Measurements from ENCODE around the gene JAZF1. TPM values are rescaled to one million over a fixed set of nuclear protein-coding genes. Genes with fewer than 3 reads are reported as not detected.
"Not testable (repeated sequence)": the region's sequence is repeated elsewhere in the genome, so short reads cannot be mapped to it uniquely, and the experiment has no call there.

JAZF1 gene
- polyA plus RNA-seq, 4 donors: 0.67 to 4.6 (median 3.5) TPM

- H3K27ac ChIP-seq (ENCODE audit: low read depth in 1 of 3, low read length in 2 of 3): no peak overlapping the region
- no peaks in the 10 kb centered on the region for H3K36me3 ChIP-seq (ENCODE audit: control insufficient read depth in 3 of 3, insufficient read depth in 2 of 3, low read depth in 1 of 3, low read length in 3 of 3)
- H3K4me3 ChIP-seq (ENCODE audit: low read depth in 1 of 3, low read length in 3 of 3): no peak overlapping the region
- H3K27me3 ChIP-seq (ENCODE audit: control insufficient read depth in 3 of 3, insufficient read depth in 3 of 3, low read length in 3 of 3): no peaks in the 10 kb centered on the region
- H3K4me1 ChIP-seq (ENCODE audit: control insufficient read depth in 3 of 3, insufficient read depth in 2 of 3, low read depth in 1 of 3, low read length in 2 of 3): no peaks in the 10 kb centered on the region
- WGBS, 3 donors: 19 to 44% (median 29%) methylated on average over 1 of the region's 1 CpG
- H3K9me3 ChIP-seq (ENCODE audit: control insufficient read depth in 2 of 2, insufficient read depth in 1 of 2, low read depth in 1 of 2, low read length in 1 of 2): no peaks in the 10 kb centered on the region
- FAIRE-seq (no peak), DNase-seq (peak in 1 of 2 donors; percentile 17)
Measured at GRCh38 chr7:27890205-27890849, 290.3 kb downstream of the JAZF1 start.

GRCh38 chr7:27889800-27890199 is 290.8 kb downstream of the JAZF1 start:
- no peak for FAIRE-seq

DNA sequence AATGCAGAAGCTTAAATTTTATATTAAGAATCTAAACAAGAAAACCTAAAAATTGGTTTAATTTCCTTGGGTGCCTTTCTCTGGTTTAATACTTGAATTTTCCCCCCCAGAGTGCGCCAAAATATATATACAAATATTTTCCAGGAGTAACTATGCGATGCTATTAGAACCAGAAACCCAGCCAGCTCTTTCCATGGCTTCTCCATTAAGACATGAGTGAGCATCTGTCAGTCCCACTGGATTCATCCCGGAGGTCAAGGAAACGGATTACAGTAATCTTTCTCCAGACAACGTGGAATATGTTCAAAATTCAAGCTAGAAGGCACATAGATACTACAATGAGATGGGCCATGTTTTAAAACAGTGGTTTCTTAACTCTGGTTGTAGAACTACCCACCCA is 291.9 kb downstream of the JAZF1 start:
- WGBS, 3 donors: 89 to 91% (median 89%) methylated on average over 5 of the region's 5 CpGs
- H3K27me3 ChIP-seq (ENCODE audit: control insufficient read depth in 3 of 3, insufficient read depth in 3 of 3, low read length in 3 of 3): no peaks in the 10 kb centered on the region

More at GRCh38 chr7:27889800-27890199, 290.8 kb downstream of the JAZF1 start:
- Histone ChIP-seq H3K27me3 (ENCODE audit: control insufficient read depth in 3 of 3, insufficient read depth in 3 of 3, low read length in 3 of 3) (no peaks in the 10 kb centered on the region), H3K9me3 (ENCODE audit: control insufficient read depth in 2 of 2, insufficient read depth in 1 of 2, low read depth in 1 of 2, low read length in 1 of 2) (no peaks in the 10 kb centered on the region), H3K36me3 (ENCODE audit: control insufficient read depth in 3 of 3, insufficient read depth in 2 of 3, low read depth in 1 of 3, low read length in 3 of 3) (no peaks in the 10 kb centered on the region), H3K4me3 (ENCODE audit: low read depth in 1 of 3, low read length in 3 of 3) (no peak overlapping the region), H3K4me1 (ENCODE audit: control insufficient read depth in 3 of 3, insufficient read depth in 2 of 3, low read depth in 1 of 3, low read length in 2 of 3) (no peaks in the 10 kb centered on the region), H3K27ac (ENCODE audit: low read depth in 1 of 3, low read length in 2 of 3) (no peak overlapping the region)
- no peak for DNase-seq
- 75 to 84% (median 80%) methylated on average over 3 of the region's 3 CpGs for WGBS, 3 donors

DNA sequence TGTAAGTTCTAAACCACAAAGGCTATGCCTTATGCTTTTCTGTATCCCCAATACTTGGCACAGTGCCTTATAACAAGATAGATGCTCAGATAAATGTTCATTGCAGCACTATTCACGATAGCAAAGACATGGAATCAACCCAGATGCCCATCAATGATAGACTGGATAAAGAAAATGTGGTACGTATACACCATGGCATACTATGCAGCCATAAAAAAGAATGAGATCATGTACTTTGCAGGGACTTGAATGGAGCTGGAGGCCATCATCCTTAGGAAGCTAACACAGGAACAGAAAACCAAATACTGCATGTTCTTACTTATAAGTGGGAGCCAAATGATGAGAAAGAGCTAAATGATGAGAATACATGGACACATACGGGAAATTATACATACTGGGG is 293.9 kb downstream of the JAZF1 start:
- H3K27me3 ChIP-seq (ENCODE audit: control insufficient read depth in 3 of 3, insufficient read depth in 3 of 3, low read length in 3 of 3); H3K4me1 ChIP-seq (ENCODE audit: control insufficient read depth in 3 of 3, insufficient read depth in 2 of 3, low read depth in 1 of 3, low read length in 2 of 3); H3K27ac ChIP-seq (ENCODE audit: low read depth in 1 of 3, low read length in 2 of 3); H3K4me3 ChIP-seq (ENCODE audit: low read depth in 1 of 3, low read length in 3 of 3); FAIRE-seq; DNase-seq; H3K36me3 ChIP-seq (ENCODE audit: control insufficient read depth in 3 of 3, insufficient read depth in 2 of 3, low read depth in 1 of 3, low read length in 3 of 3); H3K9me3 ChIP-seq (ENCODE audit: control insufficient read depth in 2 of 2, insufficient read depth in 1 of 2, low read depth in 1 of 2, low read length in 1 of 2): not testable (repeated sequence)
- WGBS, 3 donors: 79 to 92% (median 81%) methylated on average over 3 of the region's 3 CpGs

More for the DNA sequence above, 291.9 kb downstream of the JAZF1 start:
- Histone ChIP-seq H3K4me1 (ENCODE audit: control insufficient read depth in 3 of 3, insufficient read depth in 2 of 3, low read depth in 1 of 3, low read length in 2 of 3) (no peaks in the 10 kb centered on the region), H3K36me3 (ENCODE audit: control insufficient read depth in 3 of 3, insufficient read depth in 2 of 3, low read depth in 1 of 3, low read length in 3 of 3) (no peaks in the 10 kb centered on the region), H3K9me3 (ENCODE audit: control insufficient read depth in 2 of 2, insufficient read depth in 1 of 2, low read depth in 1 of 2, low read length in 1 of 2) (no peaks in the 10 kb centered on the region), H3K4me3 (ENCODE audit: low read depth in 1 of 3, low read length in 3 of 3) (no peak overlapping the region), H3K27ac (ENCODE audit: low read depth in 1 of 3, low read length in 2 of 3) (no peak overlapping the region)
- DNase-seq (no peak), FAIRE-seq (no peak)

DNA sequence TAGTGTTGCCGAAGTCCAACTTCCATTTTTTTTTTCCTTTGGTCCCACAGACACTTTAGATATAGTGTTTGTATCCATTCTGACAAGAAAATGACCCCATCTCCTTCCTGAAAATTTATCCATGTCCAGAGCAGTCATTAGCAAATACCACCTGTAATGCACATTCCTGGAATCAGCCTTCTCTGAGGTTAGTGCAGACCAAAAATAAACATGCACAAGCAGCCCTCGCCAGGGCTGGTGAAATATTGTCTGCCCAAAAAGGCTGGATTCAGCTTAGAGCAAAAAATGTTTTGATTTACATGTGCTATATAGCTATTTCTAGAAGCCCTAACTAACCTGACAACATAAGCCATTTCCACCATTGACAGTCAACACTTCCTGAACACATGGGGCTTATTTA is 294.9 kb downstream of the JAZF1 start:
- FAIRE-seq (no peak), DNase-seq (no peak)
- no peak overlapping the region for H3K4me3 ChIP-seq (ENCODE audit: low read depth in 1 of 3, low read length in 3 of 3)
- no peak overlapping the region for H3K27ac ChIP-seq (ENCODE audit: low read depth in 1 of 3, low read length in 2 of 3)
- no peaks in the 10 kb centered on the region for H3K27me3 ChIP-seq (ENCODE audit: control insufficient read depth in 3 of 3, insufficient read depth in 3 of 3, low read length in 3 of 3)
- no peaks in the 10 kb centered on the region for H3K9me3 ChIP-seq (ENCODE audit: control insufficient read depth in 2 of 2, insufficient read depth in 1 of 2, low read depth in 1 of 2, low read length in 1 of 2)
- no peaks in the 10 kb centered on the region for H3K36me3 ChIP-seq (ENCODE audit: control insufficient read depth in 3 of 3, insufficient read depth in 2 of 3, low read depth in 1 of 3, low read length in 3 of 3)
- H3K4me1 ChIP-seq (ENCODE audit: control insufficient read depth in 3 of 3, insufficient read depth in 2 of 3, low read depth in 1 of 3, low read length in 2 of 3): no peaks in the 10 kb centered on the region
- WGBS, 3 donors: 82 to 87% (median 82%) methylated on average over 2 of the region's 2 CpGs

GRCh38 chr7:27883696-27884095 is 296.9 kb downstream of the JAZF1 start:
- FAIRE-seq: no peak
- no peak overlapping the region for H3K4me3 ChIP-seq (ENCODE audit: low read depth in 1 of 3, low read length in 3 of 3)
- H3K36me3 ChIP-seq (ENCODE audit: control insufficient read depth in 3 of 3, insufficient read depth in 2 of 3, low read depth in 1 of 3, low read length in 3 of 3): no peaks in the 10 kb centered on the region
- DNase-seq: no peak
- H3K4me1 ChIP-seq (ENCODE audit: control insufficient read depth in 3 of 3, insufficient read depth in 2 of 3, low read depth in 1 of 3, low read length in 2 of 3): no peaks in the 10 kb centered on the region
- H3K27ac ChIP-seq (ENCODE audit: low read depth in 1 of 3, low read length in 2 of 3): no peak overlapping the region
- H3K27me3 ChIP-seq (ENCODE audit: control insufficient read depth in 3 of 3, insufficient read depth in 3 of 3, low read length in 3 of 3): no peaks in the 10 kb centered on the region
- WGBS, 3 donors: 75 to 85% (median 79%) methylated on average over 4 of the region's 4 CpGs
- H3K9me3 ChIP-seq (ENCODE audit: control insufficient read depth in 2 of 2, insufficient read depth in 1 of 2, low read depth in 1 of 2, low read length in 1 of 2): no peaks in the 10 kb centered on the region

DNA sequence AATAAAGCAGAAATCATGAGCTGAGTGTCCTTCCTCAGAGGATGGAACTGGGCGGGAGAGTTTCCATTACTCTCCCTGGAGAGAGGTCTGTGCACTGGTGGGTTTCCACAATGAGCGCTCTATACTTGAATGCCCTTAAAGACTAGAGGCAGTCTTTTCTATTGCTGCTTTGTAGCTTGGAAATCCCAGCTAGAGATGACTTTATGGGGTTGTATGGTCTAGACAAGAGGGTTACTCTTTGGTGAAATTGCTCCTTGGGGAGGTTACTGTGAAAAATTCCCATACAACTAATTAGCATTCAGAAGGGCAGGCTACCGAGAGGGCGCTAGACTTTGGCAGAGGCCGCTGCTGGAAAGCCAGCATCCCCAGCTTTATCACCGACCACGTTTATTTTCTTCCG is 303.8 kb downstream of the JAZF1 start:
- H3K36me3 ChIP-seq (ENCODE audit: control insufficient read depth in 3 of 3, insufficient read depth in 2 of 3, low read depth in 1 of 3, low read length in 3 of 3): no peaks in the 10 kb centered on the region
- H3K4me1 ChIP-seq (ENCODE audit: control insufficient read depth in 3 of 3, insufficient read depth in 2 of 3, low read depth in 1 of 3, low read length in 2 of 3): peaks cover 0 to 8% (median 2%) of the 10 kb centered on the region in 3 donors
- FAIRE-seq: no peak
- DNase-seq: no peak
- H3K27me3 ChIP-seq (ENCODE audit: control insufficient read depth in 3 of 3, insufficient read depth in 3 of 3, low read length in 3 of 3): no peaks in the 10 kb centered on the region
- H3K9me3 ChIP-seq (ENCODE audit: control insufficient read depth in 2 of 2, insufficient read depth in 1 of 2, low read depth in 1 of 2, low read length in 1 of 2): no peaks in the 10 kb centered on the region
- H3K27ac ChIP-seq (ENCODE audit: low read depth in 1 of 3, low read length in 2 of 3): no peak overlapping the region
- 83 to 94% (median 89%) methylated on average over 8 of the region's 8 CpGs for WGBS, 3 donors
- no peak overlapping the region for H3K4me3 ChIP-seq (ENCODE audit: low read depth in 1 of 3, low read length in 3 of 3)

DNA sequence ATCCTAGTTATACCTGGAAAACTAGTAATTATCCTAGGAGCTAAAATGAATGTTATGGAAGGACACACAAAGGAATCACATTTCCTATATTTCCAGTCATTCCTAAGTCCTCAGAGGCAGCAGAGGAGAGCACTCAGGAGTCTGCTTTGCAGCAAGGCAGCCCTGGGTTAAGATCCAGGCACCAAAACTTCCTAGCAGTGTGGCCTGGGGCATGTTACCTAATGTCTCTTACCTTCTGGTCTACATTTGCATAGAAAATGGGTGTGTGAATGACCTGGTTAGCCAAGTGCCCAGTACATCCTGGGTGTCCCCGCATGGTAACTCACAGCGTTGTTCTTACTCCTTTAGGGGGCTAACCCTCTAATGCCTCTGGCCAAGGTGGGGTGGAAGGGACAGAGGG is 304.8 kb downstream of the JAZF1 start:
- DNase-seq: no peak
- FAIRE-seq: no peak
- peaks cover 0 to 8% (median 2%) of the 10 kb centered on the region in 3 donors for H3K4me1 ChIP-seq (ENCODE audit: control insufficient read depth in 3 of 3, insufficient read depth in 2 of 3, low read depth in 1 of 3, low read length in 2 of 3)
- no peaks in the 10 kb centered on the region for H3K27me3 ChIP-seq (ENCODE audit: control insufficient read depth in 3 of 3, insufficient read depth in 3 of 3, low read length in 3 of 3)
- no peak overlapping the region for H3K4me3 ChIP-seq (ENCODE audit: low read depth in 1 of 3, low read length in 3 of 3)
- no peaks in the 10 kb centered on the region for H3K36me3 ChIP-seq (ENCODE audit: control insufficient read depth in 3 of 3, insufficient read depth in 2 of 3, low read depth in 1 of 3, low read length in 3 of 3)
- no peaks in the 10 kb centered on the region for H3K9me3 ChIP-seq (ENCODE audit: control insufficient read depth in 2 of 2, insufficient read depth in 1 of 2, low read depth in 1 of 2, low read length in 1 of 2)
- H3K27ac ChIP-seq (ENCODE audit: low read depth in 1 of 3, low read length in 2 of 3): no peak overlapping the region
- WGBS, 3 donors: 97 to 100% (median 100%) methylated on average over 2 of the region's 2 CpGs

GRCh38 chr7:27875061-27875460 is 305.5 kb downstream of the JAZF1 start:
- Histone ChIP-seq H3K4me1 (ENCODE audit: control insufficient read depth in 3 of 3, insufficient read depth in 2 of 3, low read depth in 1 of 3, low read length in 2 of 3) (peaks cover 0 to 8% (median 2%) of the 10 kb centered on the region in 3 donors), H3K36me3 (ENCODE audit: control insufficient read depth in 3 of 3, insufficient read depth in 2 of 3, low read depth in 1 of 3, low read length in 3 of 3) (no peaks in the 10 kb centered on the region), H3K27ac (ENCODE audit: low read depth in 1 of 3, low read length in 2 of 3) (no peak overlapping the region), H3K27me3 (ENCODE audit: control insufficient read depth in 3 of 3, insufficient read depth in 3 of 3, low read length in 3 of 3) (no peaks in the 10 kb centered on the region), H3K4me3 (ENCODE audit: low read depth in 1 of 3, low read length in 3 of 3) (no peak overlapping the region), H3K9me3 (ENCODE audit: control insufficient read depth in 2 of 2, insufficient read depth in 1 of 2, low read depth in 1 of 2, low read length in 1 of 2) (no peaks in the 10 kb centered on the region)
- WGBS, 3 donors: 96 to 97% (median 96%) methylated on average over 9 of the region's 9 CpGs
- DNase-seq: no peak
- FAIRE-seq: no peak
